GM19372 (cell line): ENCODE results near the gene CCND3.
"Not testable (repeated sequence)": the region's sequence is repeated elsewhere in the genome, so short reads cannot be mapped to it uniquely, and the experiment has no call there.

ENCODE experiments used
- ATAC-seq: cut with Tn5 transposase; IDR thresholded peaks from one replicate; pipeline ENCODE4 v1.9.1; 2021; ENCODE audit warnings: mild to moderate bottlenecking, low read depth, moderate library complexity; ENCODE audit not compliant: unreplicated experiment

Gene CCND3

DNA sequence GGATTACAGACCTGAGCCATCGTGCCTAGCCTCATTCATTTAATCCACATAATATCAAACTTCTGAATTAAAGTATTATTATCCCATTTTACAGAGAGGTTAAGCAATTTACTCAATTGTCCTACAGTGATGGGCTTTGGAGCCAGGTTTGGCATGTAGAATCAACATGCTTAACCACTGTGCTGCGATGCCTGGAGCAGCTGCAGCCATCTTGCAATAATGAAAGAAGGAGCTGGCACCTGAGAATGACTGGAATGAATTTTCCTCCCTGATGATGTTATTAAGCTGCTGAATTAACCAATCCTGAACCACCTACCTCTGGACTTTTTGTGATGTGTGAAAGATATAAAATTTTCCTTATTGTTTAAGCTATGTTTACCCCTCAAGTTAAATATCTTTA lies 13.1 kb upstream of the CCND3 start:
- no peak for ATAC-seq

- no peak for ATAC-seq
Observed at GRCh38 chr6:41947581-41948220, 6.1 kb upstream of the CCND3 start.

- no peak for ATAC-seq
Observed at GRCh38 chr6:41943456-41943855, 1.8 kb upstream of the CCND3 start.

DNA sequence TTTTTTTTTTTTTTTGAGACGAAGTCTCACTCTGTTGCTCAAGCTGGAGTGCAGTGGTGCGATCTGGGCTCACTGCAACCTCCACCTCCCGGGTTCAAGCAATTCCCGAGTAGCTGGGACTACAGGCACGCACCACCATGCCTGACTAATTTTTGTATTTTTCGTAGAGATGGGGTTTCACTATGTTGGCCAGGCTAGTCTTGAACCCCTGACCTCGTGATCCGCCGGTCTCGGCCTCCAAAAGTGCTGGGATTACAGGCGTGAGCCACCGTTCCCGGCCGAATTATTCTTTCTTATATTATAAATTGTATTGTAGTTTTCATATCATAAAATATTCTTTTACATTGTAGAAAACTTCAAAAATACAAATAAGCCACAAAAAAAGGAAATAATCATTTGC lies 1.3 kb upstream of the CCND3 start:
- ATAC-seq, result not testable (repeated sequence)

GRCh38 chr6:41942067-41942851 lies 651 bp upstream of the CCND3 start:
- ATAC-seq, result peak; percentile 8

DNA sequence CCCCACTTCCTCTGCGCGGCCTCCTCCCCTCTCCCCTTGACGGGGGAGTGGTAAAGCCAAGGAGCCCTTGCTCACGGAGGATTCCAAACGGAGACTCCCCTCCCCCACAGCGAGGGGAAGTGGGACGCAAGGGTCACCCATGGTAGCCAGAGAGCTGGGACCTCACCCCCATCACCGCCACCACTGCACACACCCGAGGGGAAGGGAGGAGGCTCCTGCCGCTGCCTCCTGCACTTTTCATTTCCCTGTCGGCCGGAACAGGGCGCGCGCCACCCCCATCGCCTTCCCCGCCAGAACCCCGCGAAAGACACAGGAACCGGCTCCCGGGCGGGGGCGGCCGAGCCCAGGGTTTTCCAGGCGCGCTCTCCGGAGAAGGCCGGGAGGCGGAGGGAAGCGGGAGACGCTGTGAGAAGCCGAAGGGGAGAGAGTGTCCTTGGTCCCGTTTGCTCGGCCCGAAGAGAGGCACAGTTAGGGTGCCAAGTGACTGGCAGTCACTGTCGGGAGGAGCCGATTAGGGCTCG lies 789 bp downstream of the CCND3 start:
- no peak for ATAC-seq

DNA sequence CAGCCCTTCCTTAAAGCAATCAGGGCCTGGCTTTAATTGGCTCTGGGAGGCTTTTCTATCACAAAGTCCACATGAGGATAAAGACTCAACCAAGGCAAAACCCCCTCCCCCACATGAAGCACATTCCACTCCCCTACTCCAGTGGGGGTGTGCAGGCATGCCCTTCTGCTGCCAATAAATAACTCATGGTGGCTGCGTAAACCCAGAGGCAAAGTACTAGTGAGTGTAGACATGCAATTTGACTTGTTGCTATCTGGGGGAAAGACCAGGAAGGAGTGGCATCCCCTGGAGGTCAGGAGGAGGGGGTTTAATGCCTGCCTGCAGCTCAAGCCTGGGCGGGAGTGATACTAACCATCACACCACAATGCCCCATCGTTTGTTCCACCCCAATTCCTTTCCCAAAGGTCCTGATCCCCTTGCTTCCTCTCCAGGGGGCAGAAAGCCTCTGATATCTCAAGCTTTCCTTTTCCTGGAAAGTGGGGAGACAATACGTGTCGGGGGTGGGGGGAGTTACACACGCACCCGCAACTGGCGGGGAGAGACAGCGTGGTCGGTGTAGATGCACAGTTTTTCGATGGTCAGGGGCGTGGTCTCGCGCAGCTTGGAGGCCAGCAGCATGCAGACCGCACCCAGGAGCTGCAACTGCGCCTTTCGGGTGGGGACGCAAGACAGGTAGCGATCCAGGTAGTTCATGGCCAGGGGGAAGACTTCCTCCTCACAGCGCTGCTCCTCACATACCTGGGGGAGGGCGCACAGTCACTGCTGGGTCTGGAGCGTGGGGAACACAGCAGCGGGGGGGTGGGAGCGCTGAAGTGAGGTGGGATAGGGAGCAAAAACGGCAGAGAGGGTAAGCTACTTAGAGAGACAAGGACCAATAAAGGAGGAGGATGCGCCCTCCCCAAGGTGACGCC lies 1.5 kb downstream of the CCND3 start:
- no peak for ATAC-seq

- no peak for ATAC-seq
Observed at GRCh38 chr6:41939176-41939847, 2.3 kb downstream of the CCND3 start.

GRCh38 chr6:41938590-41939175 lies 2.9 kb downstream of the CCND3 start:
- ATAC-seq, result no peak

DNA sequence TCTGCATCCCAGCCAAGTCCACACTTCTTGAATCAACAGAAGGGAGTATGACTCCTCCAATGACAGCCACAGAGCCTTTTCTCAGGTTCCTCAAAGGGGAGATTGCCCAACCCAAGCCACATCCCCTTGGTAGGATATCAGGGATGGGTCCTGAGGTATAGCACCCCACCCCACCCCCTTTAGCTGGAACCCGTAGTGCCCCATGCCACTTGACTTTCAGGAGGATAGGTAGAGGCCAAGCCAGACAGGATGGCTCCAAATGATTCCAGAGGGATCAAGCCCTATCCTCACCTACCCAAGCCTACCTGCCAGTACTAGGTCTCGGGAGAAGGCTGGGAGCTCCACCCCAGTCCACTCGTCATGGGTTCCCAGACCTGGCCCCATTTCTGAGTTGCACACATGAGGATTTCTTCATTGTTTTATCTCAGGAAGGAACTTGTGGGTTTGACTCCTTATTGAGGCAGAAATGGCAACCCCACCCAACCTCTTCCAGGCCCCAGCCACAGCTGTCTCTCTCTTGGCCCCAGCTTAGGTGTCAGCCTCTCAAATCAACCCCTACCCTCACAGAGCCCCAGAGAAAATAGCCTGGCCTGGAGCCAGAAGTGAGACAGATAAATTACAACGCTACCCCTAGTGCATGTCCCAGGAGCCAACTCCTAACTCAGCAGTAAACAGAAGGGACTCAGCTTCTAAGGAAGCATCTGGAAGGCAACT lies 3.6 kb downstream of the CCND3 start:
- ATAC-seq, result no peak

- no peak for ATAC-seq
Observed at GRCh38 chr6:41937472-41937860, 4.1 kb downstream of the CCND3 start.

DNA sequence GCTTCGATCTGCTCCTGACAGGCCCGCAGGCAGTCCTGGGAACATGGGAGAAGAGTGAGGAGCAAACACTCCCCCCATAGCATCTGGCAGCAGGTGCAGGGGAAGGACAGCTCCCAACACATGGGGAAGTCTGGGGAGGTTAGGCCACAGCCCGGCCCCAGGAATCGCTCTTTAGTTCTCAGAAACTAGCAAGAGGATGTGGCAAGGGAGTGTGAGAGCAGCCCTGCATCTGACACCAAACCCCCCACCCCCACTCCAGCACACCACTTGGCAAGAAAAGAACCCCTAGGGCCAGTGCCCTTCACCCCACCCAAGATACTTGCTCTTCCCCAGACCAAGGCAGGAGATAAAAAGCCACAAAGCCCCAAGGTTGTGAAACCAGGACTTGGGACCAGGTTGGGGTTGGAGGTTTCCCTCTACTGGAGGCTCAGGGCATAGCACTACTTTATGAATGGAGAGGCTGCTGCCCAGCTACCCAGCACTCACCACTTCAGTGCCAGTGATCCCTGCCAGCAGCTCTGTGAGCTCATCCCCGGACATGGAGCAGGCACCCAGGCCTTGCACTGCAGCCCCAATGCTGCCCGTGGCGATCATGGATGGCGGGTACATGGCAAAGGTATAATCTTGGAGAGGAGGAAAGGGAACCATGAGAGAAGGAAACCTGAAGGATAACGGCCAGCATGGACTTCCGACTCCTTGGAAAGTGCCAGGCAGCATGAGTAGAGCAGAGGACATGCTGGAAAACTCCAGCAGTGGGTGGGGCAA lies 5.4 kb downstream of the CCND3 start:
- peak; percentile 51 for ATAC-seq

DNA sequence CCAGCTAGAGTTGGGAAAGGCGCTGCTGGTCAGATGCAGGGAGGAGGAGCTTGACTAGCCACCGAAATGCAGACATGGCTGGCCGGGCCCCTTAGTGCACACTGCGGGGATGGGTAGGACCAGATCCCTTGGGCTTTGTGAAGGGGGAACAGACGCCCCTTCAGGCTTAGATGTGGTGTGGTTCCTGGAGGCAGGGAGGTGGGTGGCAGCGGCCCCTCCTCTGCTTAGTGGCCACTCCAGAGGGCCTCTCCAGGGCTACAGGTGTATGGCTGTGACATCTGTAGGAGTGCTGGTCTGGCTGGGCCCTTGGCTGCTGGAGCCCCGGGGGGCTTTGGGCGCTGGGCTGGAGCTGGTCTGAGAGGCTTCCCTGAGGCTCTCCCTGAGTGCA lies 5.9 kb downstream of the CCND3 start:
- no peak for ATAC-seq

GRCh38 chr6:41935193-41935574 lies 6.4 kb downstream of the CCND3 start:
- no peak for ATAC-seq

- ATAC-seq, result no peak
Observed at GRCh38 chr6:41934278-41935192, 7.1 kb downstream of the CCND3 start.

DNA sequence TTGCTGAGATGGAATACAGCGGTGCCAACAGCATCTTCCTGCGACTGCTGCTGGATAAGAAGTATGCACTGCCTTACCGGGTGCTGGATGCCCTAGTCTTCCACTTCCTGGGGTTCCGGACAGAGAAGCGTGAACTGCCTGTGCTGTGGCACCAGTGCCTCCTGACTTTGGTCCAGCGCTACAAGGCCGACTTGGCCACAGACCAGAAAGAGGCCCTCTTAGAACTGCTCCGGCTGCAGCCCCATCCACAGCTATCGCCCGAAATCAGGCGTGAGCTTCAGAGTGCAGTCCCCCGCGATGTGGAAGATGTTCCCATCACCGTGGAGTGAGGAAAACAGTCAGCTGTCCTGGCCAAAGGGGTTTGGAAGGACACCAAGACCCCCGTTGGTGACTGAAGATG lies 9.2 kb downstream of the CCND3 start:
- no peak for ATAC-seq

DNA sequence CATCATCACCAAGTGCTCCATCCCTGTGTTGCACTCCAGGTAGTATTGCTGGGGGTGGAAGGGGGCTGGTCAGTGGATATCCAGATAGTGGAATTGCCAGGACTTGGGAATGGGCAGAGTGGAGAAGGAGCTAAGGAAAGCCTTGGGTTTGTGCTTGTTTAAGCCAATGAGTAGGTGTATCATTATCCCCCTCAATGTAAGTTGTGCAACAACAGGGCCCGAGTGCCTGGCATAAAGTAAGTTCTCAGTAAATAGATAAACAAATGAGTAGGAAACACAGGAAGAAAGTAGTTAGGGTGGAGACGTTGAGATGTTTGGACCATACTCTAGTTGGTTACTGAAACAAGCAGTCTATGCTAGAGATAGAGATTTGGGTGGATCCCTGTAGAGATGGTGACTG lies 9.8 kb downstream of the CCND3 start:
- ATAC-seq, result no peak

DNA sequence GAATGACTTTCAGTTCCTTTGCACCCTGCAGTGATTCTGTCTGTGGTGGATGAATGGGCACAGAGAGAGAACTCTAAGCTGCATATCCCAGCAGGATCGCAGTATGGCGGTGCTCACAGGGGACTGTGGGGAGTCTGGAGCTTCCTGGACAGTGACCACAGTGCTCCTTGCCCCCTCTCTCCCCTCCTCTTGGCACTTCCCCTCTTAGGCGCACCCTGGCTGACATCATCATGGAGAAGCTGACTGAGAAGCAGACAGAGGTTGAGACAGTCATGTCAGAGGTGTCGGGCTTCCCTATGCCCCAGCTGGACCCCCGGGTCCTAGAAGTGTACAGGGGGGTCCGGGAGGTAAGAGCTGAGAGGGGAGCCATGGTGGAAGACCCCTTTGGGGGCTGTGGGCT lies 11.7 kb downstream of the CCND3 start:
- no peak for ATAC-seq
